Renal cortical epithelial cell (primary cell): Measurements from ENCODE around the gene LYZL1. TPM values are rescaled to one million over a fixed set of nuclear protein-coding genes. Genes with fewer than 3 reads are reported as not detected.
A peak's percentile ranks its signal among the peaks of the same experiment; 100 is the strongest.
"Not testable (repeated sequence)": the region's sequence is repeated elsewhere in the genome, so short reads cannot be mapped to it uniquely, and the experiment has no call there.

ENCODE experiments used
- DNase-seq: peaks from one replicate; pipeline ENCODE4 v3.0.0-alpha.2; 2011; ENCODE audit warnings: low read depth
- total RNA-seq: library from RNA; depleted of rRNA; stranded (reverse); fragments of >200 nt; gene quantifications from 2 replicates; pipeline ENCODE4 v1.2.3, GENCODE V29; 2014

The LYZL1 gene
- total RNA-seq, 1 donor from 2014 or later = not detected

GRCh38 chr10:29263506-29263905 is 25.4 kb upstream of the LYZL1 start:
- DNase-seq = no peak

GRCh38 chr10:29265210-29265768 is 23.6 kb upstream of the LYZL1 start:
- no peak for DNase-seq

- no peak for DNase-seq
Measured at GRCh38 chr10:29266641-29267040, 22.2 kb upstream of the LYZL1 start.

- DNase-seq = no peak
Measured at GRCh38 chr10:29268011-29268410, 20.9 kb upstream of the LYZL1 start.

- no peak for DNase-seq
Measured at GRCh38 chr10:29269486-29269885, 19.4 kb upstream of the LYZL1 start.

GRCh38 chr10:29270883-29271282 is 18.0 kb upstream of the LYZL1 start:
- no peak for DNase-seq

- no peak for DNase-seq
Measured at GRCh38 chr10:29271877-29272276, 17.0 kb upstream of the LYZL1 start.

GRCh38 chr10:29273478-29273877 is 15.4 kb upstream of the LYZL1 start:
- no peak for DNase-seq

GRCh38 chr10:29276251-29276850 is 12.5 kb upstream of the LYZL1 start:
- DNase-seq = no peak

GRCh38 chr10:29277296-29277695 is 11.6 kb upstream of the LYZL1 start:
- DNase-seq = no peak

- DNase-seq = no peak
Measured at GRCh38 chr10:29279779-29280487, 8.9 kb upstream of the LYZL1 start.

- no peak for DNase-seq
Measured at GRCh38 chr10:29280488-29280840, 8.4 kb upstream of the LYZL1 start.

- DNase-seq = no peak
Measured at GRCh38 chr10:29285624-29286051, 3.2 kb upstream of the LYZL1 start.

- DNase-seq = no peak
Measured at GRCh38 chr10:29287635-29288034, 1.2 kb upstream of the LYZL1 start.

- DNase-seq = not testable (repeated sequence)
Measured at GRCh38 chr10:29291561-29291960, 2.7 kb downstream of the LYZL1 start.

- not testable (repeated sequence) for DNase-seq
Measured at GRCh38 chr10:29292406-29292805, 3.5 kb downstream of the LYZL1 start.

GRCh38 chr10:29295813-29296212 is 6.9 kb downstream of the LYZL1 start:
- no peak for DNase-seq

GRCh38 chr10:29297678-29298077 is 8.8 kb downstream of the LYZL1 start:
- peak; percentile 13 for DNase-seq

GRCh38 chr10:29301359-29301910 is 12.6 kb downstream of the LYZL1 start:
- DNase-seq = no peak

GRCh38 chr10:29302499-29302898 is 13.6 kb downstream of the LYZL1 start:
- no peak for DNase-seq

- peak; percentile 67 for DNase-seq
Measured at GRCh38 chr10:29304264-29304994, 15.6 kb downstream of the LYZL1 start.

- no peak for DNase-seq
Measured at GRCh38 chr10:29304995-29305335, 16.1 kb downstream of the LYZL1 start.

GRCh38 chr10:29306688-29307087 is 17.8 kb downstream of the LYZL1 start:
- no peak for DNase-seq
